Astrocyte (in vitro differentiated cells and primary cell): ENCODE results near the gene EMC1.

Source experiments
- CTCF ChIP-seq: IDR thresholded peaks from 2 replicates; pipeline ENCODE4 v1.5.1; 2011; ENCODE audit warnings: low read depth, mild to moderate bottlenecking, inconsistent platforms, low read length, moderate library complexity; ENCODE audit not compliant: insufficient read depth
- EZH2 ChIP-seq: IDR thresholded peaks from 2 replicates; pipeline ENCODE4 v1.6.1; 2012; ENCODE audit warnings: mild to moderate bottlenecking, low read length, inconsistent platforms; ENCODE audit not compliant: insufficient read depth

DNA sequence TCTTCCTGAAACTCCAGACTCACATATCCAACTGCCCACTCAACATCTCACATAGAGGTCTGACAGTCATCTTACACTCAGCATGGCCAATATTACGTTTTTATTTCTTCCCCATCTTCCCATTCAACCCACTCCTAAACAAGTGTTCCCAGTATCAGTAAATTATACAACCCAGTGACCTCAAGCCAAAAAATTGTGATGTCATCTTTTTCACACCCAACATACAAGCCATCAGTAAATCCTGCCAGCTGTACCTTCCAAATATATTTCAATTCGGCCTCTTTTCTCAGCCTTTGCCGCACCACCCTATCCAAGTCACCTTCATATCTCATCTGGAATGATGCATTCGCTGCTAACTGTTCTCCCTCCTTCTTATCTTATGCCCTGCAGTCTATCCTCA lies 60.9 kb downstream of the EMC1 start:
- TF ChIP-seq CTCF (no peak), EZH2 (no peak)
